GM12878 (cell line): ENCODE results near the gene OVOL3. TPM values are rescaled to one million over a fixed set of nuclear protein-coding genes. Genes with fewer than 3 reads are reported as not detected.
A peak's percentile ranks its signal among the peaks of the same experiment; 100 is the strongest.

ENCODE experiments used
- ATAC-seq: fragments of 200-7000 bp; cut with Tn5 transposase; 3 replicates; pipeline ENCODE4 v1.9.1; 2020; ENCODE audit warnings: mild to moderate bottlenecking, moderate library complexity
- BruUV-seq: library from RNA; stranded (reverse); fragments of 400-500 nt; replicated peaks from 2 replicates; lab custom pipeline; 2021; lab: Mats Ljungman, UMichigan
- CTCF ChIA-PET: fragments of 300-600 bp; sonication (Branson Sonifier 250); formaldehyde crosslinking; extraction: SDS; loops from one replicate; lab custom pipeline; 2021; ENCODE audit warnings: inconsistent platforms; lab: Yijun Ruan, JAX
- POLR2A ChIA-PET: fragments of 350-600 bp; formaldehyde crosslinking; extraction: SDS; loops from one replicate; lab custom pipeline; 2021; ENCODE audit warnings: inconsistent platforms; lab: Charles Lee
- RAD21 ChIA-PET: fragments of 300-600 bp; sonication (Branson Sonifier 250); formaldehyde crosslinking; loops from one replicate; lab custom pipeline; 2023; ENCODE audit warnings: antibody characterized with exemption; ENCODE audit not compliant: unreplicated experiment; lab: Charles Lee
- SMC1A ChIA-PET: fragments of 300-600 bp; sonication (Branson Sonifier 250); formaldehyde crosslinking; loops from one replicate; lab custom pipeline; 2023; ENCODE audit not compliant: unreplicated experiment, uncharacterized antibody; lab: Charles Lee
- DNase-seq: peaks from one replicate; pipeline ENCODE4 v3.0.0-alpha.2; 2011; ENCODE audit warnings: low read depth, low spot score
- FAIRE-seq: peaks from 3 replicates; lab custom pipeline; 2011; peaks lifted over from hg19 to GRCh38; lab: Jason Lieb, UNC
- H2AFZ ChIP-seq: 2 replicates; pipeline ENCODE4 v1.6.0; 2011; ENCODE audit warnings: low read depth, low read length, control low read depth; ENCODE audit not compliant: control insufficient read depth
- H3K27ac ChIP-seq: 2 replicates; pipeline ENCODE4 v1.5.1; 2011; ENCODE audit warnings: control low read depth; ENCODE audit not compliant: control insufficient read depth, insufficient read depth
- H3K27me3 ChIP-seq, 2 experiments: replicated peaks in 1 of 2; 2 replicates each; pipeline versions ENCODE4 v1.6.0 to v1.6.1; 2011; ENCODE audit warnings: low read length in 1 of 2; ENCODE audit not compliant: control insufficient read depth in 2 of 2, insufficient read depth in 2 of 2
- H3K36me3 ChIP-seq, 2 experiments: 2 replicates each; pipeline ENCODE4 v1.5.1; 2011; ENCODE audit warnings: low read length in 1 of 2; ENCODE audit not compliant: control insufficient read depth in 2 of 2, insufficient read depth in 2 of 2
- H3K4me1 ChIP-seq: 2 replicates; pipeline ENCODE4 v1.6.1; 2011; ENCODE audit warnings: mild to moderate bottlenecking, low read length, moderate library complexity, mixed read lengths; ENCODE audit not compliant: control insufficient read depth, insufficient read depth
- H3K4me2 ChIP-seq: 2 replicates; pipeline ENCODE4 v1.6.0; 2011; ENCODE audit warnings: control low read depth; ENCODE audit not compliant: control insufficient read depth, insufficient read depth
- H3K4me3 ChIP-seq: fragments of 200-600 bp; sonication (generic); 2 replicates; pipeline ENCODE4 v1.5.1; 2016
- H3K79me2 ChIP-seq: 2 replicates; pipeline ENCODE4 v1.6.0; 2011; ENCODE audit warnings: low read length; ENCODE audit not compliant: control insufficient read depth, insufficient read depth
- H3K9ac ChIP-seq: 2 replicates; pipeline ENCODE4 v1.8.0; 2011; ENCODE audit warnings: low read length, control low read depth, mixed read lengths; ENCODE audit not compliant: control insufficient read depth, insufficient read depth
- H3K9me3 ChIP-seq: replicated peaks from 3 replicates; pipeline ENCODE4 v1.5.1; 2011; ENCODE audit warnings: mild to moderate bottlenecking, low read length; ENCODE audit not compliant: control insufficient read depth, insufficient read depth
- H4K20me1 ChIP-seq: 2 replicates; pipeline ENCODE4 v1.6.0; 2011; ENCODE audit not compliant: control insufficient read depth, insufficient read depth
- BCL11A ChIP-seq: IDR thresholded peaks from 2 replicates; pipeline ENCODE4 v1.6.1; 2011; ENCODE audit warnings: low read depth, low read length
- ESRRA ChIP-seq: IDR thresholded peaks from 2 replicates; pipeline ENCODE4 v1.6.1; 2012; ENCODE audit warnings: mild to moderate bottlenecking, low read length, improper control_type of control experiment
- HDGF ChIP-seq: fragments of 450-650 bp; IDR thresholded peaks from 2 replicates; pipeline ENCODE4 v1.6.1; 2016; ENCODE audit warnings: antibody characterized with exemption
- JUND ChIP-seq: IDR thresholded peaks from 2 replicates; pipeline ENCODE4 v1.6.1; 2012; ENCODE audit warnings: low read depth, mild to moderate bottlenecking, low read length, improper control_type of control experiment, moderate library complexity
- KDM1A ChIP-seq: fragments of 200-600 bp; sonication (generic); IDR thresholded peaks from 2 replicates; pipeline ENCODE4 v1.6.1; 2016; ENCODE audit warnings: borderline replicate concordance
- NFYA ChIP-seq: IDR thresholded peaks from 2 replicates; pipeline ENCODE4 v1.6.1; 2011; ENCODE audit warnings: low read depth, mild to moderate bottlenecking, low read length, improper control_type of control experiment, borderline replicate concordance
- NRF1 ChIP-seq: conservative IDR thresholded peaks from 2 replicates; pipeline ENCODE4 v1.6.1; 2011; ENCODE audit warnings: mild to moderate bottlenecking, low read depth, low read length, improper control_type of control experiment
- POLR2A ChIP-seq: IDR thresholded peaks from 2 replicates; pipeline ENCODE4 v1.6.1; 2011; ENCODE audit warnings: low read depth, mild to moderate bottlenecking, low read length
- RUNX3 ChIP-seq: IDR thresholded peaks from 2 replicates; pipeline ENCODE4 v1.6.1; 2012; ENCODE audit warnings: low read length, inconsistent platforms
- SIN3A ChIP-seq: IDR thresholded peaks from 2 replicates; pipeline ENCODE4 v1.6.1; 2012; ENCODE audit warnings: low read depth, low read length, improper control_type of control experiment
- SUPT20H ChIP-seq: IDR thresholded peaks from 2 replicates; pipeline ENCODE4 v1.6.1; 2011; ENCODE audit warnings: low read depth, mild to moderate bottlenecking, low read length, moderate library complexity, borderline replicate concordance; ENCODE audit not compliant: control insufficient read depth
- TARDBP ChIP-seq: IDR thresholded peaks from 2 replicates; pipeline ENCODE4 v1.6.1; 2016; ENCODE audit warnings: borderline replicate concordance
- YY1 ChIP-seq: IDR thresholded peaks from 2 replicates; pipeline ENCODE4 v1.6.1; 2011; ENCODE audit warnings: low read depth, mild to moderate bottlenecking, low read length
- ZNF384 ChIP-seq: IDR thresholded peaks from 2 replicates; pipeline ENCODE4 v1.6.1; 2012; ENCODE audit warnings: low read depth, mild to moderate bottlenecking, low read length, improper control_type of control experiment, borderline replicate concordance
- WGBS: methylation state at CpG from one replicate; pipeline ENCODE4 v1.1.6; 2016; ENCODE audit warnings: low lambda C conversion rate; ENCODE audit not compliant: insufficient replicate concordance, insufficient coverage; ENCODE audit errors: missing lambda C conversion rate; 5-methylcytosine and 5-hydroxymethylcytosine counted together
- in situ Hi-C: fragments of 300-500 bp; cut with MboI; formaldehyde crosslinking; loops from 9 replicates; pipeline ENCODE4 v1.14.3; 2018; ENCODE audit warnings: mixed read lengths
- intact Hi-C: fragments of 100-400 bp; cut with micrococcal nuclease; formaldehyde crosslinking; loops from one replicate; pipeline ENCODE4 v1.14.2; 2022; ENCODE audit not compliant: unreplicated experiment
- polyA plus RNA-seq, 11 experiments: library from polyadenylated mRNA; depleted of rRNA in 4 of 11; unstranded in 6 of 11; stranded (reverse) in 5 of 11; fragments of >200 nt; fragmentation: Nextera tagmentation in 4 of 11; fragmentation: Illumina TruSeq in 1 of 11; extraction: Ambion mirVana in 4 of 11; extraction: Trizol in 1 of 11; gene quantifications; 1 replicate in 1 of 11; 2 replicates in 10 of 11; pipeline versions ENCODE4 v1.2.1 to v1.2.3, GENCODE V29; 2011 to 2016; ENCODE audit warnings: inconsistent platforms in 2 of 11, missing spikeins in 2 of 11, low read depth in 1 of 11
- total RNA-seq, 4 experiments: library from RNA; depleted of rRNA in 3 of 4; stranded (reverse); fragments of >200 nt in 3 of 4; fragmentation: Illumina TruSeq in 1 of 4; extraction: Trizol in 1 of 4; gene quantifications; 2 replicates each; pipeline versions ENCODE4 v1.2.1 to v1.2.3, GENCODE V29; 2013 to 2021

Gene OVOL3
- total and polyA plus RNA-seq, 10 of the 15 experiments (the other 5 are each of a cell fraction or from before 2014, with no cell fraction given) = 0.43 TPM; not detected in 9

DNA sequence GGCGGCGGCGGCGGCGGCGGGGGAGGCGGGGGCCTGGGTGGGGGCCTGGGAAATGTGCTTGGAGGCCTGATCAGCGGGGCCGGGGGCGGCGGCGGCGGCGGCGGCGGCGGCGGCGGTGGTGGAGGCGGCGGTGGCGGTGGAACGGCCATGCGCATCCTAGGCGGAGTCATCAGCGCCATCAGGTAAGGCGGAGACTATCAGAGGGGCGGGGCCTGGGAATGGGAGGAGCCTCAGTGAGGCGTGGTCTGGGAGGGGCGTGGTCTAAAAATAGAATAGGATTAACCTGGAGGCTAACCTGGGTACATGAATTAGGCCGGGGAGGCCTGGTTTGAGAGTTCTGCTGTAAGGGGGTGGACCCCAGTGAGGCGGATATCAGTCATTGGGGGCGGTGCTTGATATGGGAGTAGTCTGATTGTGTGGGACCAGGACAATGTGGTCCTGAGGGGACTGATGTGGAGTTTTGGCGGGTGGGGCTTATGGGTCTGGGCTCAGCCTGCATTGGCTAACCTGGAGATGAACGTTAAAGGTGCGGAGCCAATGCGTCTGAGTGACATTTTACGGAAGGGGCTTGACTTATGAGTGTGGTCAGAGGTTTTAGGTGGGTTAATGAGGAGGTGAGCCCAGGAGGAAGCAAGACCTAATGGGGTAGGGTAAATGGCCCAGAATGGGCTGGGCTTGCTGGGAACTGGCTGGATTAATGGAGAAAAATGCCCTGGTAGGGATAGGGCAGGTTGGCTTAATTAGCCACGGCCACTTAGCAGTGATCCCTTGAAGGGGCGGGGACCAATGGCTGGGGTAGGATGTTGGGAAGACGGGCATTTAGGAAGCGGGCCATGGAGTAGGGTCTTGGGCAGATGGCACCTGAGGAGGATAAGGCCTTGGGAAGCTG lies 30.3 kb downstream of the OVOL3 start:
- CTCF ChIA-PET = interaction anchor here (6.3 kb wide), 1 partner anchor 13 kb away, joined by 37 read pairs; no protein-coding TSS in a partner anchor
- H3K4me3 ChIP-seq = peak overlapping the region; percentile 96
- TF ChIP-seq SIN3A = no peak
- TF ChIP-seq HDGF = peak; percentile 78
- no peak for TF ChIP-seq NFYA
- peak; percentile 25; the same call in 1 of the 2 replicates for TF ChIP-seq NRF1
- TF ChIP-seq ZNF384 = no peak
- no peak for TF ChIP-seq ESRRA
- 0 out of 2 replicates have a peak, but pooled peaks have one; percentile 12 for TF ChIP-seq RUNX3
- no peak for TF ChIP-seq JUND
- no peak for TF ChIP-seq SUPT20H
- peak; percentile 66; the same call in 1 of the 2 replicates for TF ChIP-seq YY1
- TF ChIP-seq POLR2A = peak; percentile 74
- no peak for TF ChIP-seq KDM1A
- TF ChIP-seq TARDBP = no peak
- no peak for TF ChIP-seq BCL11A
- TF ChIP-seq, all 136 proteins: peak for 5
- Histone ChIP-seq H2AFZ (no peak overlapping the region), H3K9ac (no peak overlapping the region; the same call in 1 of the 2 replicates), H3K27me3 (no peaks in the 10 kb centered on the region), H3K4me1 (peaks cover 10% of the 10 kb centered on the region; the same call in 1 of the 2 replicates), H3K36me3 (peaks cover 9 to 13% of the 10 kb centered on the region in 2 experiments; a peak in 3 of 4 replicates), H3K79me2 (peaks cover 16% of the 10 kb centered on the region), H3K4me2 (peak overlapping the region; percentile 89), H4K20me1 (peaks cover 6% of the 10 kb centered on the region), H3K27ac (no peak overlapping the region; the same call in 1 of the 2 replicates), H3K9me3 (no peaks in the 10 kb centered on the region)
- SMC1A ChIA-PET = no interaction called here
- intact Hi-C loops (no loop called here), in situ Hi-C loops (no loop called here)
- FAIRE-seq (peak; percentile 74), DNase-seq (peak; percentile 53), ATAC-seq (peak; percentile 79)
- RAD21 ChIA-PET = interaction anchor here (2.0 kb wide), 1 partner anchor 13 kb away, joined by 9 read pairs; no protein-coding TSS in a partner anchor
- 44% methylated on average over 18 of the region's 42 CpGs for whole genome bisulfite sequencing
- POLR2A ChIA-PET = interaction anchor here (0.7 to 2.0 kb wide), 5 partner anchors 13 to 41 kb away, joined by 3 to 12 read pairs (median 8); partner anchors contain the start of genes POLR2I and TBCB
- BruUV-seq = no TSS peak
